Stimulated activated naive CD4-positive, alpha-beta T cell treated with Interleukin-2 at 50 U/mL for 16 hours (primary cell): ENCODE data around the gene FAM107B.
A peak's percentile ranks its signal among the peaks of the same experiment; 100 is the strongest.

ENCODE experiments used
- DNase-seq: peaks from one replicate; lab custom pipeline; 2025; lab: John Stamatoyannopoulos, UW

FAM107B gene

DNA sequence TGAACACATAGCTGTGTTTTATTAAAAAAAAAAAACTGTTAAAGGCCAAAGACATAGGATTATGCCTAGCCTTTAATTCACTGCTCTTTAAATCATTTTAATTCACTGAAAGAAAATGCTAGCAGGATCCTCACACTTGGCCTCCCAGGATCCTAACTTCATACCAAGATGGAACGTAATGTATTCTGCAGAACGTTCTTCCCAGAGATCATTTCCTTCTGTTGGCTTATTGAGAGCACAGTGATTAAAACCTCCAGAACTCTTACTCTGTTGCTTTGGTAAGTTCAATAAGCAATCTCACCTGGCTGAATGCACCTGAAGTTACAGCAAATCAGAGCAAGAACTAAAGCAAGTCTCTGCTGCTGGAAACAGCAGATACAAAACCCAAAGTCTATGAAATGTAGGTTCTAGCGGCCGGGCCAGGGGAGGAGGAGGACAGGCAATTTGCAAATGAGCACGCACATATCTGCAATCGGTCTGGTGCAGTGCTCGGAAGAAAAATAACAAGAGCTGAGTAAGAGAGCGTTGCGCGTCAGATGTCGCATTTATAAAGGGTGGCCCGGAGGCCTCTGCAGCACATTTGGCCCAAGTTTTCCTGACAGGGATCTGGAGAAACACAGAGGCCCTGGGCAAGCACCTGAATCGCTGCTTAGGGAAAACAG, 193.9 kb downstream of the FAM107B start:
- no peak for DNase-seq

DNA sequence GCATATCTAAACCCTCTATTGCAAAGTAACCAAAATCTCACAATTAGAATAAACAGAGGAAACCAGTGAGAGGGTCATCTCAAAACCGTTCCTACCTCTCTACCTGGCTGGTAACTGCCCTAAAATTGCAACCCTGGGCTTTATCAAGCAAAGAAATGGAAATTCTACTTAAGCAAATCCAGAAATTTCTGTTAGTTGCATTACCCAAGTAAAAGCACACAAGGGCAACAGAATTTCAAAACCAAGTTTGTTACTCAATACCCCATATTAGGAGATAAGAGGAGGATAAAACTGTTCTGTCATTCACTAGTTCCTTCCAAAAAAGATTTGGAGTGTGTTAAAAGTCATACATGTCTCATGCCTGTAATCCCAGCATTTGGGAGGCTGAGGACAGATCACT, 195.3 kb downstream of the FAM107B start:
- no peak for DNase-seq

DNA sequence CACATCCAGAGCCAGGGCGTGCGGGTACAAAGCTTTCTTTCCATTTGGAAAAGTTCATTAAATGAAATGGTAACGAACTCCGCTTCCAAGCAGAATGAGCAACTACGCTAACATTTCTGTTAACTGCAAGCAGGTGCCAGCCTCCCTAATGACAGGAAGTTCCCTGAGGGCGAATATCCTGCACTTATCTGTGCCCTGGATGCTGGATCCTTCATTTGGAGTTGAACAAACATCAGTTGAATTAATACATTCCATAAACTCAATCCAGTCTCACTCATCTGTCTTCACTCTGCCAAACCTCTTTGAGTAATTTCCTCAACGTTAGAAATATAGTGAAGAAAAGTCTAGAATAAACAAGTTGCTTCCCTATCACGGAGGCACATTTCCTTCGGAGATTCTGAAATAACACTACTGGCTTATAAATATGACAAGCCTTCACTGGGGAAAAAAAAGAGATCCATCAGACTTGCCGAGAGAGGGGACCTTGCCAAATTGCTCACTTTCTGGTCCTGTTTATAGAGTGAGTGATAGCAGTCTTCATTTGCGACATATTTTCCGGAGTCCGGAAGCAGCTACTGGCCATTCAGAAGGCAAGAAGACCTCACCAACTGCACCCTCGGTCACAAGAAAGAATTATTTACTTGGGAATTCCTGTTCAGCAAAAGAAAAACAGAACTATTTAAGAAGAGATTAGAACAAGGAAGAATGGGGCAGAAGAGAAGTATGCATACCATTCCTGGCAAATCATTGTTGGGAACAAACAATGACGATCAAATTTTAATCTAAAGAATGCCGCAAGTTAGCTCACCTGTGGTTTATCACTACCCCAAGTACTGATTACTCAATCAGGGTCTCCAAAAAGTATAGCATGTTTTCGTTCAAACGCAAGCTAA, 196.4 kb downstream of the FAM107B start:
- no peak for DNase-seq

DNA sequence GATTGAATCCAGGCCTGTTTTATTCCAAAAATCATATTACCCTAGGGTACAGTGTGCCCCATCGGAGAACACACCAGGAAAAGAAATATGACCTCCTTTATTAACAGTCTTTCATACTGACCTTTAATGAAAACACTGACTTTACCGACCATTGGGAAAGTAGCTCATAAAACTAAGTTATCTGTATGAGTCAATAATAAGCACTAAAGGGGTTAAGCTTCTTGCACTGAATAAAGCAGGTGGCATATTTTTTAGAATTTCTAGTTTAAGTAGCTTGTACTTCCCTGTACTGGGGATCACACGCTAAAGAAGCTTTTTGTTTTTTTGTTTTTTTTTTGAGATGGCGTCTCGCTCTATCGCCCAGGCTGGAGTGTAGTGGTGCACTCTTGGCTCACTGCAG, 199.8 kb downstream of the FAM107B start:
- DNase-seq, result no peak

DNA sequence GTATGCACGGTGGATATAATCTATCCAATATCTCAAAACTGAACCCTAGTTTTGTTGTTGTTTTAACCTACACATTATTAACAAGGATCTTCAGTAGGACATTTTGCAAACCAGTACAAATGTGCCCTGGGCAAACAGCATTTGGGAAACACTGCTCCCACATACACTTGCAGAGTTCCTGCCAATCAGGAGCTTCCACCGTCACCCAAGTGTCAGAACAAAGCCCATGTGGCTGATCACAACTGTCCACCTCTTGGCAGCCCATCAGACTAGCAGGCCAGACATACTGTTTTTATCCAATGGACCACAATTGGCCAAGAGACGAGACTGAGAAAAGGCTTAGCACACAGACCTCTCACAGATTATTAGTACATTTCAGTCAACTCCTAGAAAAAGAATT, 200.4 kb downstream of the FAM107B start:
- no peak for DNase-seq

DNA sequence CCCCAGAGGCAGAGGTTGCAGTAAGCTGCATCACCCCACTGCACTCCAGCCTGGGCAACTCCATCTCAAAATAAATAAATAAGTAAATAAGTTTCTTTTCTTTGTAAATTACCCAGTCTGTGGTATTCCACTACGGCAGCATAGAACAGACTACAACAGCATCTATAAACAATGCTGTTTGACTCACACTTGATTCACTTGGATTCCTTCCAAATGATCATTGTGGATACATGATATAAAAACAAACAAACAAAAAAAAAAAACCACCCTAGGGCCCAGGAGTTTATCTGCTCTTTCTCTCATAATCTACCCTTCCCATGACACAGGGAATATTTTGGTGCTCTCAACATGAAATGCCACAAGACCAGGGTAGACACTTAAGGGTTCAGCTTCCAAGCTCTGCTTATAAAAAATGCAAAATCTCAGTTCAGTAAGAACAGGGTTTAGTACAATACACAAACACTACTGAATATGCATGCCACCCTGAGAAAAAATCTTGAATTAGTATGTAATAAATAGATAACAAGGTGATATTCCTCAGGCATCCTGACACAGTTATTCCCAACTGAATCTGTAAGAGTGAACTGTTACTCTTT, 200.9 kb downstream of the FAM107B start:
- DNase-seq, result no peak

DNA sequence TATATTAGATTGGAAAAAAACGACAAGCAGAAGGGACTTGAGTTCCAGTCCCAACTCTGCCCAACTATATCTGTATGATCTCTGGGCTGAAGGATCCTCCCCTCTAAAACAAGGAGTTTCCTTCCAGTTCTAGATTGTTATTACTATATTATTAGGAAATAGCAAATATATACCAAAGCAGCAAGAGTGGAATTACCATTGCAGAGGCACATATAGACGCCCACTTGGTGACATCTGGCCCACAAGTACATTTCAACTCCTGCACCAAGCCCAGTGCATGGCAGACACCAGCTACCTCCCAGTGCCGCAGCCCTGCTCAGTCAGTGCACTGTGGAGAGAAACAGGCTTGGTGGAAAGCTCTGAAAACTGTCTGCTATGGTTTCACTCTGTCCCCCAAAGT, 201.9 kb downstream of the FAM107B start:
- DNase-seq, result no peak

DNA sequence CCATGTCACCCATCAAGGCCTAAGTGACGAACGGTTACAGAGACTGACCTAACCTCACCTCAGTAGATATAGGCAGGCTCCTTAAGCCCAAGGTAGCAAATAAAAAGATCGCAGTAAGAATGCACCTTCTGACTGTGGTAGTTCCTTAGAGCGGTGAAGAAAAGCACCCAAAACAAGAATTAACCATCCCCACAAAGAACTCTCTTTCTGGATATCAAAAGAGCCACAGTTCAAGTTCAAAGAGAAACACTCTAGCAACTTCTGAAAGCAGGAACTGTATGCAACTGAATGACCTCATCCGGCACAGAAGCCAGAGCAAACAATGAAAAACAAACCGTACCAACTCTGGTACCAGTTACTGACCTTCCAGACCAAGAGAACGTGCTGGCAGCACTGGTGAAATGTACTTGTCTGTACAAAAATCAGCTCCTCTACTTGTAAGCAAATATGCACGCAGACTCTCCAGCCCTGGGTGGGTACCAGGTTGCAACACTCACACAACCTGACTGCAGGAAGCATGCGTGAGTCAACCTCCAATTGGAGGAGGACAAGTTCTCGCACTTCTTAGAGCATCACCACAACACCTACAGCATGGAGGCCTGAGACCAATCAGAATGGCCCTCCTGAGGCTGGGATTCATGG, 202.7 kb downstream of the FAM107B start:
- DNase-seq, result peak; percentile 53

DNA sequence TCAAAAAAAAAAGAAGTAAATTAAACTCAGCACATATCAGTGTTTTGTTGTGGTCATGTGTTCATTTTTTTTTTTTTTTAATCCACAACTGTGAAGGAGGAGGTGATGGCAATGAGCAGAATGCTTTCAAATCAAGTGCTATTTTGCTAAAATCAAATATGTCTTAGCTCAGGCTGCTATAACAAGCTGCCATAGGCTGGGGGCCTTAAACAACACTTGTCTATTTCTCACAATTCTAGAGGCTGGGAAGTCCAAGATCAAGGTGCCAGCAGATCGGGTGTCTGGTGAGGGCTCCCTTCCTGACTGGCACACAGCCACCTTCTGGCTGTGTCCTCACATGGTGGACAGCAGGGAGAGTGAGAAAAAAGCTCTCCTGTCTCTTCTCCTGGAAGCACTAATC, 203.9 kb downstream of the FAM107B start:
- no peak for DNase-seq

DNA sequence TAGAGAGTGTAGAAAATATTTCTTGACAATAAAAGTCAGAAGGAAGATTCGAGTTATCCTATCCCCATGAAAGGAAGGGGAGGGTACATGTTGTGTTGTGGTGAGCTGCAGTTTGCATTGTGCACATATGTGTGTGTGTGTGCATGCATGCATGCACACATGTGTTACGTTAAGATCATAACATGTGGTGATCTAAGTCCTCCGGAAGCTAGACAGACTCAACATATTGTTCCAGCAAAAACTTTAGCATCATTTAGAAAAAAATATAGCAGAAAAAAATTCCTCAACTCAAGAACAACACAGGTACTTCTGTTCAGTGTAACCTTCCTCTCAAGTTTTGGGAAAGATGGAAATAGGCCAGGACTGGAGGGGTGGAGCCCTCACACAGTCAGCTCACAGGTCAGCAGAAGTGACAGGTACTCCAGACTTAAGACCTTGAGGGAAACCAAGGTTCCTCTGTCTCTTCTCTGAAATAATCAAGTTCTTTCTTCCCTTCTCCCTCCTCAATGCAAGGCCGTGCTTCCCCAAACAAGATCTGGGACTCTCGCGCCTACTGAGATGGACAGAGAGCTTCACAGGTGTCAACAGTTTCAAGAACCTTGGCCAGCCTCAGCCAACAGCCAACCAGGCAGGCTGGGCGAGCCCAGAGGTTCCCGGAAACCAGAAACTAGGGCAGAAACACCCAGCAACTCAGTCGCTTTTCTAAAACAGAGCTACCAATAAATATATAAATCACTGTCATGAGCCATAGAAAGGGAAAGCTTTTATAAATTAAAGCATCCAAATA, 205.2 kb downstream of the FAM107B start:
- DNase-seq, result peak; percentile 21

DNA sequence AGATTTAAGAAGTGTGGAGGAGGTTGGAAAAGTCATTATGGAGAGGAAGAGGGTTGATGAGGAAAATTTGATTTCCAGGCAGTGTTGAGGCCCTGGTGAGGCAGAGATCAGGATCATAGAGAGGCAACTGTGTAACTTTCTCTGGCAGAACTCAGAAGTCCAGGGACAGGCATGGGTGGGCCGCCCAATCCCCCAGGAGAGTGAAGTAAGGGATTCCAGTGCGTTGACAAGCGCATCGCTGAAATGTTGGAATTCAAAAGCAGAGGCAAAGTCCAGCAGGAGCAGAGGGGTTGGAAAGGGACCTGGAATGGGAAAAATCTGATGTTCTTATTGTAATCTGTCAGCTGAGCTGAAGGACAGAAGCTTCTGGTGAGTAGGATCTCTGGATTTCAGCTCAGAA, 207.3 kb downstream of the FAM107B start:
- DNase-seq, result no peak

DNA sequence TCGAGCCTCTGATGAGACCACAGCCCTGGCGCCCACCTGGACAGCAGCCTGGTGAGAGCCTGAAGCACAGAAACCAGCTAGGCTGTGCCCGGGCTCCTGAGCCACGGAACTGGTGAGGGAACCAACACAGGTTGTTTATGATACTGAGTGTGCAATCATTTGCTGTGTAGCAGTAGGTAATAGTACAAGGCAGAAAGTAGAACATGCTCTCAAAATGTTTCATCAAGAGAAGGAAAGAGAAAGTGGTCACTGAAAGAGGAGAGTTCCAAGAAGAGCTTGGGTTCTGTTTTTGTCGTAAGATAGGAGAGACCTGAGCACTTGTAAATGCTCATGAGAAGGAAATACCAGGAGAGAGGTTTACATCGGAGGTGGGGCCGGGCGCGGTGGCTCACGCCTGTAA, 208.2 kb downstream of the FAM107B start:
- DNase-seq, result no peak

DNA sequence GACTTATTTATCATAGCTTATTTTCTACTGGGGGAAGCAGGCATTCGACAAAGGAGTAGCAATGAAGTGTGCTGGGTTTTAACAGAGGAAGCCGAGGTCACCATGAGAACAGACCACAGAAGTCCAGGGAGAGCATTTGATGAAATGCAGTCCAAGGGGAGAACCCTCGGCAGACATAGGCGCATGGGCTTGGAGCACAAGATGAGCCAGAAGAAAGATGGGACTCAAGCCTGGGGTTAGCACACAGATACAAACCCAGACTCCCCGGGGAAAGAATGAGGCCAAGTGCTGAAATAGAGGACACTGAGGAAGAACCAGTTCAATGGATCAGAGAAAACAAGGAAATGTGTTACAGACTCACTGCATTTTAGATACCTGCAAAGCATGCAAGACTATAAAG, 209.5 kb downstream of the FAM107B start:
- DNase-seq, result no peak

DNA sequence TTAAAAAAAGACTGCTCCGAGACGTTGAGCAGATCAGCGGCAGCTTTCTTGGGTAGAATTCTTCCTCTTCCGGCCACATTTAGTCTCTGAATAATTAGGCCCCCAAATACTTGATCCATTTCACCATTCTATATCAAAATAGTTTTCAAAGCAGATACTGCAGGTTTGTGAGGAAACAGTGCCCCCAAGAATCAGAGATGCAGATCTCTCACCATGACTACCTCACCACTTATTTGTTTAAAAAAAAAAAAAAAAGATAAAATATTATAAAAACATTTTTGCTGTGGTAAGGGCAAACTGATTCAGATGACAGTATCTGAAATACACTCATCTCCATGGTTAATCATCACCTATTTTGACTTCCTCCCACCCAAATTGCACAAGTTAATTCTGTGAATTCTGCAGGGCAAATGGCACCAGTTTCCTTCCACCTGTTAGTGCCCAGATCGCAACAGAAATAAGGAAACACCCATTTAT, 210.4 kb downstream of the FAM107B start:
- DNase-seq, result no peak

DNA sequence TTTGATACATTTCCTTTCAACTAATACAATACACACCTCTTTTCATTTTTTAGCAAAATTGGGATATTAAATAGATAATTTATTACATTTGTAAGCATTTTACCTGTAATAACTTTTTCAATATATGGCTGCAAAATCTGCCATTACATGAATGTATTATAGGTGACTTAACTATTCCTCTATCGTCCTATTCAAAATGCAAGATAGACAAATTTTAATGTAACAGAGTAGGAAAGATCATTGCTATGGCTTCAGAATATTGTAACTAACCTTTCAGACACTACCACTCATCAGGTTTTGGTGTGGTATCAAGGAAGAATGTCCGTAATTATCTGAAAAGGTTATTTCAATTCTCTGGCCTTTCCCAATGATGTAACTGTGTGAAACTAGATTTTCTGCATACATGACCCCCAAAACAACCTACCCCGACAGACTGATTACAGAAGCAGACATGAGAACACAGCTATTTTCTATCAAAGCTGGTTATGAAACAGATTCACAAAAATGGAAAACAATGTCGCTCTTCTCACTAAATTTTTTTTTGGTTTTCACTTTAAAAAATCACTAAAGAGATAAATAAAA, 211.2 kb downstream of the FAM107B start:
- DNase-seq, result no peak

DNA sequence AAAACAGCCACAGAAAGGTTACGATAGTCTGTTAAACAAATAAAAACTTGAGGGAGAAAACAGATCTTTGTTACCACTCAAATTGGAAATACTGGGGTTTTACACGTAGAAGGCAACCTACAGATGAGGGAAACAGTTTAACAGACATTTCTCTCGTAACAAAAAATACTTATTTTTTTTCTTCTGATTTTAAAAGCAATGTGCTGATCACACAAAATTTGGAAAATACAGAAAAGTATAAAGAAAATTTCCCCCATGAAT, 211.7 kb downstream of the FAM107B start:
- no peak for DNase-seq

DNA sequence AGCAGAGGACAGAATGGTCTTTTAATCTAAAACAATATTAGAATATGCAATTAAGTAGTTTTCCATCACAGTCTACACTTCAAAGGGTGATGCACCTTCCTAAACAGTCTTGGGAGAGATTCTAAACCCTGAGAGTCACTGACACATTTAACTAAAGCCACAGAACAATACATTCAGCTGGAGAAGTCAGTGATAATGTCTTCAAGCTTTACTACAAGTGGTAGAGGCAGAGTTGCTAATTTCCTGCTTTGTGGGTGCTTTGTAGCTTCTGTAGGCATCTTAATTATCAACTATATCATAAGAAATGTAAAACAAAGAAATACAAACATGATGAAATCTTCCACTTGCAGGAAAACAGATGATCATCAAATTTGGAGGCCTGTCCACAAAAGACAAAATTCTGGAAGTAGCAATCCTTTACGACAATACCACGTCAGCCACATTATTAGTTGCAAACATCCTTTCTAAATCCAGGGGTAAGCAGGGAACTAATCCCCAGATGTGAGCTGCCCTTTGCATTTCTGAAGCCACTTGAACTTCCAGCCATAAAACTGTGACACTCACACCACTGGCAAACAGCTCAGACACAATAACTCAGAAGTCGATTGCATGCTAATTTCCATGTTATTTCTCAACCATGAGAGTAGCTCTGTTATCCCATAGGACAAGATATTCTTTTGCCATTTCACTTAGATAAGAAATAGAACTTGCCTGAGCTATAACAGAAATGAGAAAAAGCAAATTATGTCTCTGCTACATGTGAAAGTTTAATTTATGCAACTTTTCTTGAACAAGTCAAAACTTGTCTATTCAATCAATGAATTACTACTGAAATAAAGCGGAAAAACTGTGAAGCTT, 212.2 kb downstream of the FAM107B start:
- DNase-seq, result no peak

DNA sequence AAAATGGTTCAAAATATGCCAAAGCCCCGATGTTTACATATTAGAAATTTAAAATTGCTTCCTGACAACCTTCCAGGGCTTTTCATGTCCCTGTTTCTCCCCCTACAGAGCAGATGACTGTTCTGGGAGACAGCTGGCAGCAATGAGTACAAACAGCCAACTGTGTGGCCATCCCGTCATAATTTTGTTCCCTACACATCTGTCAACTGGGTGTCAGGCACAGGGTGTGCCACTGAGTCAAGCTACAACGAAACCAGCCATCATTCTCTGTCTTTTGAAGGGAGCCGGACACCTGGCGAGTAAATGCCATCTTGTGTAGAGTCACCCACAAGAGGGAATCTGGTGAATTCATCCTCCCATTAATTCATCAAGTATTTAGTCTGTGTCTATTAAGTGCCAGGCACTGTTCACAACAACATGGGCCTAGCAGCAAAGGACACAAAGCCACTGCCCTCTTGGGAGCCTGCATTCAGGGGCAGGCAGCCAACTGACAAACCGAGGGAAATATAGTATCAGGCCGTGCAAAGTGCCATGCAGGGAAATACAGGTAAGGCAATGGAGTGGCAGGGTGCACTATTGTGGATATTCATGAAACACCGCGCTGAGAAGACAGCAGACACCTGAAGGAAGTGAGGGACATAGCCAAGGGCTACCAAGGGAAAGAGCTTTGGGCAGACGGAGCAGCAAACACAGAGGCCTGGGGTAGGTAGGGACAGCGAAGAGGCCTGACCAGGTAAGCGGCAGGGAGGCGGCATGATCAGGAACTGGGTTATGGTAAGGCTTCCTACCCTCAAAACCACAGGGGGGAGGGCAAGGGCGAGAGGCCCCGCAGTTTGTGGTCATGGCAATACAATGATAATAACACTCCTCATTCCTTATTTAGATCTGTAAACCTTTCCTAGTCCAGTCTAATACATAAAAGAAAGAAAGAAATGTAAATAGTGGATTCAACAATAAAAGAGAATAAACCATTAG, 213.6 kb downstream of the FAM107B start:
- peak; percentile 34 for DNase-seq

DNA sequence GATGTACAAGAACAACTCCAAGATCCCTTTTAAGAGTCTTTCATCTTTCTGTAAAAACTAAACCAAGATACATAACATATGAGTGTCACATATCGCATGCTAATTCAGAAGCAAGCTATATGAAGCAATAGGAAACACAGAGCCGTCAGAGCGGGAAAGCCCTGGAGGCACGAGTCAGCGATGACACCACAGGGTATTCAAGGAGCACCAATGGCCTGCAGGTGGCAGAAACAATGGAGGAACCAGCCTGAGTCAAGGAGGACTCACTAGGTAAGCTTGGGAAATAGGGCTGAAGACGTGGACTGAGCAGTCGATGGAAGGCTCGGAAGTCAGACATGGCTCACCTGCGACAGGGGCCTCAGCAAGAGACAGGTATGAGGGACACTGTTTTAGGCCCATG, 214.4 kb downstream of the FAM107B start:
- peak; percentile 68 for DNase-seq
